Activated CD8-positive, alpha-beta memory T cell treated with anti-CD3 and anti-CD28 coated beads, Interleukin-2, amount 50 U/mL, for 1 hour (primary cell): ENCODE measurements around the gene LSAMP.
"Not testable (repeated sequence)": the region's sequence is repeated elsewhere in the genome, so short reads cannot be mapped to it uniquely, and the experiment has no call there.

ENCODE experiments used
- DNase-seq: peaks from one replicate; pipeline ENCODE4 v3.0.0-alpha.2; 2020; ENCODE audit errors: extremely low read depth

LSAMP gene

DNA sequence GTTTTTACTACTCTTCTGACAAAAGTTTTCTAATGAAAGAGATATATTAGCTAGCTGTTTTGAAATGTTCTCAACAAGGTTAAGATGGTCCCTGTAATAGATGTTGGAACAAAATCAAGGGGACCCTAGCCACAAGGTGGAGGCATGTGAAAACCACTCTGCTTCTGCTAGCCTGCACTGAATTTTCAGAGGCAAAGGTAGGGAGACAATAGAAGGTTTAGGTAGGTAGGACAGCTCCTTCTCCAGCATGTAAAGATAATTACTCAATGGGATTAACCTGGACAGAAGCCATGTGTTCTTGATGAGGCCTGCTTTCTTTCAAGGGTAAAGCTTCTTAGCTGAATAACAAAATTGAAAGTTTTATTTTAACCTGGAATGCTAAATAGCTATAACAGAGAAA is 333.5 kb downstream of the LSAMP start:
- no peak for DNase-seq

- no peak for DNase-seq
Measured at GRCh38 chr3:116103868-116104530, 341.3 kb downstream of the LSAMP start.

DNA sequence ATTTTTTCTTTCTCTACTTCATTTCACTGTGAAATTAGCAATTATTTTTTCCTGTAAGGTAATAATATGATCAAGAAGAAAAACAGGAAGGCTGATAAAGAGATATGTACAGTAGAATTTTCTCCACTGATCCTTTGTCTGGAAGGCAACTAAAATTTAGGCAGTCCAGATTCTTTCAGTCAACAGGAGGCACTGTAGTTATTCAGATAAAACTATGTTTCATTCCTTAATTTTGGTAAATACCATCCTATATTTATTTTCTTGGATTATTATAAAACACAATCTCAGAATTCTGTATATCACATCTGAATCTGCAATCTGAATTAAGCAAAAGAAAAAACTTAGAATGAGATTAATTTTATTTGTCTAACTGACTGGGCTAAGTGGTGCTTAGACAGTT is 343.2 kb downstream of the LSAMP start:
- DNase-seq: no peak

- no peak for DNase-seq
Measured at GRCh38 chr3:116097226-116097625, 348.1 kb downstream of the LSAMP start.

- no peak for DNase-seq
Measured at GRCh38 chr3:116096631-116097030, 348.7 kb downstream of the LSAMP start.

DNA sequence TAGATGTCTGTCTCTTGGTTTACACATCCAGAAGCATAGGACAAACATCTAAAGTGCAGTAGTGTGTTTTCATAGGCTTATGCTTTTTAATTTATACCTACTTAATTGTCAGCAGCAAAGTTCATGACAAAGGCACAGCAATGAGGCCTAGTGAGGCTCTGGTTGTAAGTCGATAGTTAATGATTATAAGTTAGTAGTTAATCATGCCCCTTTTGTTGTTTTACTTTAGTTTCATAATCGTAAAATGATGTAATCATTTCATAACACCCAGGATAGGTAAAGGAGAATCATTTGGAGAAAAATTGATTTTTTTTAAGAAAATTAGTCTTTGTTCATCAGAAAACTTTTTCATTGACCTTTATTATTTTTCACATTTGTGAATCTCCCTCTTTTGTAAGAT is 351.9 kb downstream of the LSAMP start:
- no peak for DNase-seq

DNA sequence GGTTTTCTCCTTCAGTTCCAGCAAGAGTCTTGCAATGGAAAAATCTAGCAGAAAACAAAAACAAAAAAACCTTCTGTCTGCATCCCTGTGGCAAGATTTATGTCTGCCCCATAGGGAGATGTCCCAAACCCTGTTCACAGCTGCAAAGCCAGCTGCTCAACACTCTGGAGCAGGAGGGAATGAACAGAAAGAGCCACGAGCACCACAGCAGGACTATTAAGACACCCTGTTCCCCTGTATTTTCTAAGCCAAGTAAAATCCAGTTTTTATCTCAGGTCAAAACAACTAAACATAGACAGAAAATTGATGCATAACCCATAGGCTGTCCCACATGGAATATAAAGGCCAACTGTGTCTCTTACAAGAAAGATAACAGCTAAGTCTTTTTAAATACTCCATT is 357.9 kb downstream of the LSAMP start:
- no peak for DNase-seq

DNA sequence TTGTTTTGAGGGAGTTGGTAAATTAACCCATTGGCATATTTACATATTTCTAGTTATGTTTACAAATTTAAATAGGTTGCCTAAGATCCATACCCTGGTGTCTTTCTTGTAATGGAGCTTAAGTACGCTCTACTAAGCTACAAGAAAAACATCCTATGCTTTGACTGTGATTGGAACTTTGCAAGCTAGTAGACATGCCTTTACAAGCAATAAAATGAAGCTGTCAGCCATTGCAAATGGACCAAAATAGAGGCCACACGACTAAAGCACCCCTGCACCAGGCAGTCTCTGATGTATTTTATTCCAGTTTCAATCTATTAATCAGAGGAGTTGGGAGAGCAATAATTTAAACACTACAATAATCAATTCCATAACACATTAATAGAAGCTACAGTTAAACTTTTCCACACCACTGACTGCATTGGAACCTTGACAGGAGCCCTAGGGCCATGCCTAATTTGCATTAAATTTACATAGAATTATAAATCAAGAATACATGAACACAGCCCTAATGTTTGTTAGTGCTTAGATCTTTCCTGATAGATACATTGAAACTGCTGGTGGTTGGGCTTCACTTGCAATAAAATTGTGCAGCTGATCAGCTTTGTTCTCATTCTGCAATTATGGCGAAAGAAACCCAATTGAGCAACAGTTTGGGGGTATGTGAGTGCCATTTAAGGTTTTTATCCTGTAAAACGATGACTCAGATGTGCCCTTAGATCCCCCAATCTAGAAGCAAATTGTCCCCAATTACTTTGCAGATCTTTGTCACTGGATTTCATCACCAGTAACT is 360.1 kb downstream of the LSAMP start:
- DNase-seq: no peak

DNA sequence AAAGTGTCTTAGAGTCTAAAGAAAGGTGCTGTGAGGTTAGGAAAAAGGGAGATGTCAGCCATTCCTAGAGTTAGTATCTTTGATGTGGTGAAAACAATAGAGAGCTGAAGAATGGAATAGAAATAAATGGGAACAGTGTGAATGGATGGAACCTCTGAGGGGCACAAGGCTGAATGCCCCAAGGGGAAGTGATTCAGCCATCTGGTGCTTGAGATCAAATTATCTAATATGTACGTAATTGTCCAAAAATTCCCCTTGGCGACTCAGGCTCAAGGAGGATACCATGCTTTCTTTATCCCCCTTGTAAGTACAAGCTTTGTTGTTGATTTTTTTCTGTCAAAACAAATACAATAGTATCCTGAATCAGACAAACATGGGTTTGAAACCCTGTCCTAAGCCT is 361.6 kb downstream of the LSAMP start:
- DNase-seq: no peak

DNA sequence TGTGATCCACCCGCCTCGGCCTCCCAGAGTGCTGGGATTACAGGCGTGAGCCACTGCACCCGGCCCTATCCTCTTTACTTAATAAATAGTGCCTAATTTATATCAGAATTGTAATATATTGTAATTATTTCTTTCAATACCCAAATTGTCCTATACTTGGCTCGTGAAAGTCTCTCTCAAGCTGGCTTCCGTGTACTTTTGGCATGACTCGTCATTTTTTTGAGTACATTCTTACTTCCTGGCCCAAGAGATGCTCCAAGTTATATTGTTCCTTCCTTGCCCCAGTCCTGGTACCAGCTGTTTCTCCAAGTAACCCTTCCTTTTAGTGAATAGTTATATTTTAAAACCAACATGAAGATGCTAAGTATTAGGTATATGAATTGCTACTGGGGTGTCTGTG is 366.7 kb downstream of the LSAMP start:
- no peak for DNase-seq

DNA sequence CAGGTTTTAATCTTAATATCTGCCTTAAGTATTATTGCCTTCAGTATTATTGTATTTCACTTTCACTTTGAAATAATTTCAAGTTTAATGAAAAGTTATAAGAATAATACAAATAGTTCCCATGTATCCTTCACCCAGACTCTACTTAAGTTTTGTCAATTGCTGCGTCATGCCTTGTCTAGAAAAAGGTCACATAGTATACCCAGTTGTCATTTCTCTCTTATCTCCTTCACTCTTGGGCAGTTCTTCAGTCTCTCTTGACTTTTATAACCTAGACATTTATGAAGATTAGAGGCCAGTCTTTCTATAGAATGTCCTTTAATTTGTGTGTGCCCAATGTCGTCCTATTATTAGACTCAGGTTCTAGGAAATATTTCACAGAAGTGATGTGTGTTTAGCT is 367.7 kb downstream of the LSAMP start:
- no peak for DNase-seq

DNA sequence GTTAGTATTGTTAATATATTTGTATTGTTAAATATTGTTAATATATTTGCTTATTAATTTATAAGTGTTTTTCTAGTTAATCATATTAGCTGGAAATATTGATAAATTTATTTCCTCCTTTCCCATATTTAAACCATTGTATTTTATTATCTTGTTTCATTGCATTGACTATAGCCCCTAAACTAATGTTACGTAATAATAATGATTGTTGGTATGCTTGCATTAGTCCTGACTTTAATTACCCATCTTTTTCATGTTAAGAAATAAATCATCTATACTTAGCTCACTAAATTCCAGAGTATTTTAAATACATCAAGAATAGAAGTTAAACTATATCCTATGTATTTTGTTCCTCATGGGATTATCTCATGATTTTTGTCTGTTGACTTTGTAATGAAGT is 368.2 kb downstream of the LSAMP start:
- DNase-seq: no peak

GRCh38 chr3:116070516-116071278 is 374.6 kb downstream of the LSAMP start:
- not testable (repeated sequence) for DNase-seq

GRCh38 chr3:116070061-116070460 is 375.2 kb downstream of the LSAMP start:
- DNase-seq: no peak

GRCh38 chr3:116069024-116069423 is 376.3 kb downstream of the LSAMP start:
- DNase-seq: no peak

- DNase-seq: no peak
Measured at GRCh38 chr3:116067326-116067725, 378.0 kb downstream of the LSAMP start.

- no peak for DNase-seq
Measured at GRCh38 chr3:116065501-116065900, 379.8 kb downstream of the LSAMP start.

GRCh38 chr3:116064646-116065045 is 380.6 kb downstream of the LSAMP start:
- no peak for DNase-seq

DNA sequence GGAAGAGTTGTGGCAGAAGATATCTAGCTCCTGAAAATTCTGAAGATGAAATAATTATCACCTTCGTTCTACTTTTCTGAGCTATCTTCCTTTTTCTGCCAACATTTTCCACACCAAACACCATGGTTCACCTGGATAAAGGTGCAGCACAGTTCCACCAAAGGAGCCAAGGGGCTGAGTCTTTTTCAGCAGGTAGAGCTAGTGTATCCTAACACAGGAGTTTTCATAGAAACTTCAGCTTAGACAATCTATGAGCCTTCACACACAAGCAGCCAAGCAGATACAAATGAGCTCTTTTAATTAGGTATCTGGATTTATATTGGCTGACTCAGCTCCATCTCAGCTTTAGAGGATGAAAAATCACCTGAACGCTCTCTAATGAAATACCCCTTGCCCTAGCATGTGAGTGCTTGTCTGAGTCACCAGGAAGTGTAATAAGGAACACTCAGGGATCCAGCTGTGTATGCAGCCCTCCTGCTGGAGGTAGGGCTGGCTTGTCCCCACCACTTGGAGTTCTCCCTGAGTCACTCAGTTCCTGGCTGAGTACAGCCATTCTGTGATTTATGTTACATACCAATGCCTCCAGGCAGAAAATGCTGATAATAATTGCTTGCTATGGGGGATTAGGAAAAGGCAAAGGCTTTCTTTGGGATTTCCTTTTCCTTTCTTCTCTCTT is 385.7 kb downstream of the LSAMP start:
- no peak for DNase-seq

GRCh38 chr3:116058844-116059243 is 386.4 kb downstream of the LSAMP start:
- DNase-seq: no peak

DNA sequence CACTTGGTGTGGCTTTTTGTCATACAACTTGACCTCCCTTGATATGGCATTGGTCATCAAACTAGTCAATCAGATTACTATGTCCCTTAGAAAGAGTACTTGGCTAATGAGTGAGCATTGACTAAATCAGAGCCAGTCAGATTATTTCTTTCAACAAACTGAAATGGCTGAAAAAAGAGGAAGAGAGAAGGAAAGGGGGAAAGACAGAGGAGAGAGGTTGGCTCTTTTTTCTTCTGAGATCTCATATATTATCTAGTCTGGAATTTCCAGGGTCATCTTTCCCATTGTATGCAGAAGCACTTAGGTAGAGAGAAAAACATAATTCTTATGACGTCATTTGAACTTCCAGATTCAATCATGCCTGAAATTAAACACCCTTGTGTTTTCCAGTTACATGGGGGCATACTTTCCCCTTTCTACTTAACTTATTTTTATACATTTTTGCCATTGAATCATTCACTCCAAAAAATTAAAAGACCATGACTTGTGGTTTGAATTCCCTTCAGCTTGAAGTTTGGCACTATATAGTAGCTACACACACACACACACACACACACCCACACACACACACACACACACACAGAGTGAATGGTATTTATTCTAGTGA is 387.8 kb downstream of the LSAMP start:
- no peak for DNase-seq

- no peak for DNase-seq
Measured at GRCh38 chr3:116056280-116056679, 389.0 kb downstream of the LSAMP start.
